ENCODE measurements around the gene TSHZ2. TPM values are rescaled to one million over a fixed set of nuclear protein-coding genes. Genes with fewer than 3 reads are reported as not detected.
"Not testable (repeated sequence)": the region's sequence is repeated elsewhere in the genome, so short reads cannot be mapped to it uniquely, and the experiment has no call there.

The TSHZ2 gene
- total RNA-seq, 1 donor from 2014 or later = 4.9 TPM

- intact Hi-C loops (cut with DNase I) = no loop called here
- ATAC-seq (ENCODE audit: poor library complexity) = no peak
- peak; percentile 45 for DNase-seq
Observed at GRCh38 chr20:53413186-53413631, 441.1 kb downstream of the TSHZ2 start.

GRCh38 chr20:53413845-53414244 is 441.7 kb downstream of the TSHZ2 start:
- intact Hi-C loops (cut with DNase I); DNase-seq: not testable (repeated sequence)
- ATAC-seq (ENCODE audit: poor library complexity) = peak; percentile 76

- intact Hi-C loops (cut with DNase I) = no loop called here
- no peak for ATAC-seq (ENCODE audit: poor library complexity)
- no peak for DNase-seq
Observed at GRCh38 chr20:53419693-53420460, 447.7 kb downstream of the TSHZ2 start.

GRCh38 chr20:53421343-53421742 is 449.2 kb downstream of the TSHZ2 start:
- DNase-seq (no peak), ATAC-seq (ENCODE audit: poor library complexity) (no peak)
- intact Hi-C loops (cut with DNase I) = no loop called here

GRCh38 chr20:53422039-53422438 is 449.9 kb downstream of the TSHZ2 start:
- ATAC-seq (ENCODE audit: poor library complexity) (no peak), DNase-seq (no peak)
- intact Hi-C loops (cut with DNase I) = no loop called here

GRCh38 chr20:53423587-53424146 is 451.5 kb downstream of the TSHZ2 start:
- intact Hi-C loops (cut with DNase I) = no loop called here
- no peak for ATAC-seq (ENCODE audit: poor library complexity)
- DNase-seq = no peak

GRCh38 chr20:53425481-53425880 is 453.3 kb downstream of the TSHZ2 start:
- DNase-seq (no peak), ATAC-seq (ENCODE audit: poor library complexity) (no peak)
- intact Hi-C loops (cut with DNase I) = no loop called here

- DNase-seq = no peak
- ATAC-seq (ENCODE audit: poor library complexity) = no peak
Observed at GRCh38 chr20:53425941-53426340, 453.8 kb downstream of the TSHZ2 start.

GRCh38 chr20:53426766-53427312 is 454.7 kb downstream of the TSHZ2 start:
- intact Hi-C loops (cut with DNase I) = no loop called here
- no peak for DNase-seq
- no peak for ATAC-seq (ENCODE audit: poor library complexity)

More at GRCh38 chr20:53425941-53426340, 453.8 kb downstream of the TSHZ2 start:
- intact Hi-C loops (cut with DNase I) = no loop called here

- ATAC-seq (ENCODE audit: poor library complexity) = no peak
- intact Hi-C loops (cut with DNase I) = no loop called here
- DNase-seq = no peak
Observed at GRCh38 chr20:53427951-53428350, 455.8 kb downstream of the TSHZ2 start.

- intact Hi-C loops (cut with DNase I) = no loop called here
Observed at GRCh38 chr20:53428588-53428987, 456.4 kb downstream of the TSHZ2 start.

GRCh38 chr20:53428996-53429395 is 456.8 kb downstream of the TSHZ2 start:
- DNase-seq = no peak
- intact Hi-C loops (cut with DNase I) = no loop called here
- no peak for ATAC-seq (ENCODE audit: poor library complexity)

More at GRCh38 chr20:53428588-53428987, 456.4 kb downstream of the TSHZ2 start:
- no peak for DNase-seq
- ATAC-seq (ENCODE audit: poor library complexity) = no peak

- ATAC-seq (ENCODE audit: poor library complexity) = peak; percentile 45
- peak; percentile 42 for DNase-seq
- intact Hi-C loops (cut with DNase I) = no loop called here
Observed at GRCh38 chr20:53434662-53435061, 462.5 kb downstream of the TSHZ2 start.

GRCh38 chr20:53436927-53437326 is 464.8 kb downstream of the TSHZ2 start:
- not testable (repeated sequence) for DNase-seq; ATAC-seq (ENCODE audit: poor library complexity)

GRCh38 chr20:53438368-53438767 is 466.2 kb downstream of the TSHZ2 start:
- ATAC-seq (ENCODE audit: poor library complexity) (no peak), DNase-seq (no peak)
- intact Hi-C loops (cut with DNase I) = no loop called here

More at GRCh38 chr20:53436927-53437326, 464.8 kb downstream of the TSHZ2 start:
- intact Hi-C loops (cut with DNase I) = not testable (repeated sequence)

- intact Hi-C loops (cut with DNase I) = no loop called here
- ATAC-seq (ENCODE audit: poor library complexity) = no peak
- DNase-seq = no peak
Observed at GRCh38 chr20:53439046-53439445, 466.9 kb downstream of the TSHZ2 start.

GRCh38 chr20:53439616-53440015 is 467.5 kb downstream of the TSHZ2 start:
- DNase-seq (no peak), ATAC-seq (ENCODE audit: poor library complexity) (no peak)
- intact Hi-C loops (cut with DNase I) = no loop called here

- peak; percentile 58 for ATAC-seq (ENCODE audit: poor library complexity)
- intact Hi-C loops (cut with DNase I) = no loop called here
- DNase-seq = no peak
Observed at GRCh38 chr20:53444401-53445149, 472.4 kb downstream of the TSHZ2 start.

- DNase-seq (no peak), ATAC-seq (ENCODE audit: poor library complexity) (no peak)
- intact Hi-C loops (cut with DNase I) = no loop called here
Observed at GRCh38 chr20:53445321-53445731, 473.2 kb downstream of the TSHZ2 start.

Data from Right ventricle myocardium superior (tissue), 1 donor.